NCI-H1105 treated with DMSO at 0.1 percent for 48 hours (cell line): ENCODE data around the gene BAZ2B.

ENCODE experiments used
- DNase-seq: peaks from one replicate; lab custom pipeline; 2025; lab: John Stamatoyannopoulos, UW

BAZ2B gene

GRCh38 chr2:159317392-159318088 lies 298.8 kb downstream of the BAZ2B start:
- DNase-seq = no peak

- no peak for DNase-seq
Observed at GRCh38 chr2:159307942-159308341, 308.4 kb downstream of the BAZ2B start.

GRCh38 chr2:159300586-159300985 lies 315.8 kb downstream of the BAZ2B start:
- no peak for DNase-seq

GRCh38 chr2:159298967-159299366 lies 317.4 kb downstream of the BAZ2B start:
- no peak for DNase-seq

- no peak for DNase-seq
Observed at GRCh38 chr2:159297042-159297707, 319.2 kb downstream of the BAZ2B start.

- no peak for DNase-seq
Observed at GRCh38 chr2:159292157-159292556, 324.2 kb downstream of the BAZ2B start.

GRCh38 chr2:159290289-159290907 lies 325.9 kb downstream of the BAZ2B start:
- DNase-seq = peak; percentile 51

GRCh38 chr2:159287733-159288132 lies 328.6 kb downstream of the BAZ2B start:
- no peak for DNase-seq

- DNase-seq = peak; percentile 95
Observed at GRCh38 chr2:159286709-159287441, 329.5 kb downstream of the BAZ2B start.

GRCh38 chr2:159285929-159286708 lies 330.2 kb downstream of the BAZ2B start, which contains the start of gene WDSUB1:
TSS of gene WDSUB1 (minus strand) at chr2:159286703. CDS start at chr2:159283069, 3,634 bp downstream.
- DNase-seq = peak; percentile 69

- DNase-seq = no peak
Observed at GRCh38 chr2:159285433-159285832, 330.9 kb downstream of the BAZ2B start.

- no peak for DNase-seq
Observed at GRCh38 chr2:159283529-159283928, 332.8 kb downstream of the BAZ2B start.

- no peak for DNase-seq
Observed at GRCh38 chr2:159281002-159281401, 335.3 kb downstream of the BAZ2B start.

GRCh38 chr2:159279700-159280099 lies 336.6 kb downstream of the BAZ2B start:
- DNase-seq = no peak

- DNase-seq = no peak
Observed at GRCh38 chr2:159275111-159275510, 341.2 kb downstream of the BAZ2B start.

- DNase-seq = no peak
Observed at GRCh38 chr2:159272156-159272555, 344.2 kb downstream of the BAZ2B start.

GRCh38 chr2:159270744-159271379 lies 345.5 kb downstream of the BAZ2B start:
- no peak for DNase-seq
